HG02885 (cell line): ENCODE data around the gene CD33.
"Not testable (repeated sequence)": the region's sequence is repeated elsewhere in the genome, so short reads cannot be mapped to it uniquely, and the experiment has no call there.

Experiments
- ATAC-seq: cut with Tn5 transposase; IDR thresholded peaks from one replicate; pipeline ENCODE4 v1.9.1; 2021; ENCODE audit warnings: mild to moderate bottlenecking; ENCODE audit not compliant: unreplicated experiment, poor library complexity

The CD33 gene

DNA sequence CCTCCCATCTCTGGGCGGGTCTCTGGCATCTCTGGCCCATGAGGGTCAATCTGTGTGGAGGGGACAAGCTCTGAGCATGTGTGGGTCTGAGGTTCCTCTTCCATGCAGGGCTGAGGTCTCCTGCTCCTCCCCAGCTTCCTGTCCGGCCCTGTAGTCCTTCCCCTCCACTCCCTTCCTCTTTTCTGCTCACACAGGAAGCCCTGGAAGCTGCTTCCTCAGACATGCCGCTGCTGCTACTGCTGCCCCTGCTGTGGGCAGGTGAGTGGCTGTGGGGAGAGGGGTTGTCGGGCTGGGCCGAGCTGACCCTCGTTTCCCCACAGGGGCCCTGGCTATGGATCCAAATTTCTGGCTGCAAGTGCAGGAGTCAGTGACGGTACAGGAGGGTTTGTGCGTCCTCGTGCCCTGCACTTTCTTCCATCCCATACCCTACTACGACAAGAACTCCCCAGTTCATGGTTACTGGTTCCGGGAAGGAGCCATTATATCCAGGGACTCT lies at the start of gene CD33:
Gene CD33 (plus strand): TSS at position 183 of the 496 bp plus-strand sequence. CDS start 39 bp downstream, at position 222.
- not testable (repeated sequence) for ATAC-seq

DNA sequence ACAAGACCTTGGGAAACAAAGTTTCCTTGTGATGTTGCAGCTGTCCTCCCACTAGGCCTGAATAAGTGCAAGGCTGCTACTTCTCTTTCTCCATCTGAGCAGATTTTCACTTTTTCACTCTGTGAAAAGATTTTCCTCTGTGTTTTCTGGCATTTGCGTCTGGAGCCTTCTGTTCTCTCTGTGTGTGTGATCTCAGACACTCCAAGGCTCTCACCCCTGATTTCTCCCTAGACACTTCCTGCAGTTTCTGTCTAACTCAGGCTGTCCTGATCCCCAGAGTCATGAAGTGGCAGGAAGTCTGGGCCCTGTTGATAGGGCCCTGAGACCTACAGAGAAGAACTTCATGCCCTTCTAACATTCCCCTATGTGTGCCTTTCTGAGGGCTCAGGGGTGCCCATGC lies 45.6 kb upstream of the CD33 start:
- ATAC-seq, result no peak

DNA sequence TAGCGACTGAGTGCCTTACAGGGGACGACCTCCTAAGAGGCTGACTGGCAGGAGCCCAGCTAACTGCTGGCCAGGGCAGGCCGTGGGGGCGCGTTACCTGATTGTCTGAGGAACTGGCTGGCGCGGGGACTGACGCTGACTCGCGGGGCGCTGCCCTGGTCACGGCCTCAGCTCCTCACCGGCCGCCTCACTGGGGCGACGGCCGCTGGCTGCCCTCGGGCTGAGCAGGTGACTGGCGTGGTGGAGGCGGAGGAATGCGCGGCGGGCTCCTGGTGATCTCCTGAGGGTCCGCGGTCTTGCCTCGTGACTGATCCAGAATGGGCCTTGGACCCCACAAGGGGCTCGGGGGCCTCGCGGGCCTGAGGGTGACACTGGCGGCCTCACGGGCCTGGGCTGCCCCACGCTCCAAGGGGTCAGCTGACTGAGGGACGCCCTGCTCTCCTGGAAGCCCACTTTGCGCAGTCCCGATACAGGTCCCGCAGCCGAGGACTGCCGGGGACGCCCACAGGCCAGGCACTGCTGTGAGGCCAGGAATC lies 43.4 kb upstream of the CD33 start:
- no peak for ATAC-seq

DNA sequence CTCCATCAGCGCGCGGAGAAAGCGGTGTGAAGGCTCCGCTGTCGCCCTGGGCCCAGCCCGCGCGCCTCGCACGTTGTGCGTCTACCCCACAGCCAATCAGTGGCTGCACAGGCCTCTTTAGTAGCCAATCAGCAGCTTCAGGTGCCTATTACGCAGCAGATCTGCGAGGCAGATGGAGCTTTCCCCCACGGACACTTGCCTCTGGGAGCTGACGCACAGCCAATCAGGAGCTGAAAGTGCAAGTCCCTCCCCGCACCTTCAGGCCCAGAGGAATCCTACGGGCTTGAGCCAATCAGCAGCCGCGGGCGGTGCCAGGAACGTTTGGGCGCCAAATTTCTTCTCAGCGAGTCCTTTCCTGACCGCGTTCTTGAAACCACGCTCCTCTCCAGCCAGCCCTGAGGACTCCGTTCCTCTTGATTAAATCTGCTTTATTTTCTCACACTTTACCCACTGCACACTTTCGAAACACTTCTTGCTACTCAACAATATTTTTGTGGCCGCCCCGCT lies 42.9 kb upstream of the CD33 start:
- ATAC-seq, result no peak

DNA sequence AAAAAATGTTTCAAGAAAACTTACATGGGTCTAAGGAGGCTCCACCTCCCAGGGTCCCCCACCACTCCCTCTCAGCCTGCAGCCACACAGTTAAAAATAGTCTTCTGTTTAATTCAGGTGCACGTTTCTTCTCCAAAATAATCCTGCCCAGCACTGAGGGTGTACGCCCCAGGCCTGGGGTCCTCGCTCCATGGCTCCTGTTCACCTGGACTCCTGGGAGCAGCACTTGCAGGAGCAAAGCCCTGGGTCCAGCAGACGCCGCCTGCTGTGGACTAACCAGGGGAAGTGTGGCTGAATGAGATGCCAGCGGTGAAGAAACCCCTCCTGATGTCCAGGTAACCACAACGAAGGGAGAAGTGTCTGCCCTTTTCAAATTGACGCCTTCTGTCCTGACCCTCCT lies 41.3 kb upstream of the CD33 start:
- ATAC-seq, result no peak

DNA sequence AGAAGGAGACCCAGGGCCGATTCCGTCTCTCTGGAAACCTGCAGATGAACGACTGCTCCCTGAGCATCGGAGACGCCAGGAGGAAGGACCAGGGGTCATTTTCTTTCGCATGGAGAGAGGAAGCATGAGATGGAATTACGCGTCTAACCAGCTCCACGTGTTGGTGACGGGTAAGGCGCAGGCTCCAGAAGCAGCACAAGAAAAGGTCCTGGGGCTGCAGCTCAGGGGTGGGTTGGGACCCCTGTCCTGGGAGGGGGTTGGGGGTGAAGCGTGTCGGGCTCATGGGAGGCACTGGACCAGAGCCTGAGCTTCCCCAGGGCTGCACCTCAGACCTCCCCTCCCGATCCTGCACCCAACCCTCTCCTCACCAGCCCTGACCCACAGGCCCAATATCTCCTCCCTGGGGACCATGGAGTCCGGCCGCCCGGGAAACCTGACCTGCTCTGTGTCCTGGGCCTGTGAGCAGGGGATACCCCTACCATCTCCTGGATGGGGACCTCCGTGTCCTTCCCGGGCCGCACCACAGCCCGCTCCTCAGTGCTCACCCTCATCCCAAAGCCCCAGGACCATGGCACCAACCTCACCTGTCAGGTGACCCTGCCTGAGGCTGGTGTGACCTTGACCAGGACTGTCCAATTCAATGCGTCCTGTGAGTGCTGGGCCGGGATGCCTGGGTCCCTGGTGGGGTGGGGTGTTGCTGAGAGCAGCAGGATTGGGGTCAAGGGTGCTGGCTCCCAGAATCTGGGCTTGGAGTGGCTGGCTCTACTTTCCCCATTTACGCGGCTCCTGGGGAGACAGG lies 39.6 kb upstream of the CD33 start:
- ATAC-seq, result no peak

DNA sequence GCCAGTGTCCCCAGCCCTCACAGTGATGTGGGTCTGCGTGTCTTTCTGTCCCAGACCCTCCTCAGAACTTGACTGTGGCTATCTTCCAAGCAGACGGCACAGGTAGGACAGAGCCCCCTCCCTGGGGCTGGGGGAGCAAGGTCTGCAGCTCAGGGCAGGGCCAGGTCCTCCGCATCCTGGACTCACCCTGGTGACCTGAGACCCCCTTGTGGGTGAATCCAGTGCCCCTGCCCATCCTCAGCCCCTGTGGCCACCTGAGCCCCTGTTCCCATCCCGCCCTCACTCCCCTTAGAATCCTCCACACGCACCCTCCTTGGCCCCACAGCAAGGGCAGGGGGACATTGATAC lies 39.0 kb upstream of the CD33 start:
- no peak for ATAC-seq

DNA sequence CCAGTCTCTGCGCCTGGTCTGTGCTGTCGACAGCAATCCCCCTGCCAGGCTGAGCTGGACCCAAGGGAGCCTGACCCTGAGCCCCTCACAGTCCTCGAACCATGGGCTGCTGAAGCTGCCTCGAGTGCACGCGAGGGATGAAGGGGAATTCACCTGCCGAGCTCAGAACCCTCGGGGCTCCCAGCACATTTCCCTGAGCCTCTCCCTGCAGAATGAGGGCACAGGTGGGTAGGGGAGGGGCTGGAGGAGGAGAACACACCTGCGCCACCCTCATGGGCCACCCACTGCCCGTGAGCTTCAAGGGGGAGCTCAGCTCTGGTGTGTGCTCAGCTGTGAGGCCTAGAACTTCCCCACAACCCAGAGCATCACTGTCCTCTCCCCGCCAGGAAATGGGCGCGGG lies 38.6 kb upstream of the CD33 start:
- no peak for ATAC-seq

DNA sequence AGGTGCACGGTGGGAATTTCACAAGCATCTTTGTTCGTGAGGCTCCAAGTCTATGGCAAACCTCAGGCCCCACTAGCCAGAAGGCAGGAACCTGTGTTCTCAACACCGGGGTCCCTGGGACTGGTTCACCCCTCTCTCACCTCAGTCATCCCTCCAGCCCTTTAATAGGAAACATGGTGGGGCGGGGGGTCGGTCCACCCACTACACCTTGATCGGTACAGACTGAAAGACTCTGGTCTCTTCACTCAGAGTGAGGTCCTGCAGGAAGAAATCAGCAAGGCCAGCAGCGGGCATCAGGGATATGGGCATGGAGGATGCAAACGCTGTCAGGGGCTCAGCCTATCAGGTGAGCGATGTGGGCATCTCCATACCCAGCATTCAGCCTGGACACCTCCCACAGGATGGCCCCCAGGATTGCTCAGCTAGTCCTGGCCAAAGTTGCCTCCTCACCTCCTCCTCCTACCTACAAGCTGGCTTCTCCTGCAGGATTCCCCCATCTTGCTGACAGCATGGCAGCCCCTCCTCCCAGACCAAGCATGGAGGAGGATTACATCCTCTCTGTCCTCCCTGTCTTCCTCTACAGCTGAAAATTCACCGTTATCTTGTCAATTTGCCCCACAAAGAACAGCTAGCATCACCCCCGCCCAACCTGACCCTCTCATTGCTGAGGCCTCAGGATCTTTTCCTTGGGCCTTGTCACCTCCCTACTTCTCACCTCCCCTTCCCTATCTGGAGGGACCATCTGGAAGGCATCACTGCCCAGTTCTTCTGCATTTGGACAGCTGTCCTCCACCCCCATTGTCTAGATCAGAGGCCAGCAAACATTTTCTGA lies 37.3 kb upstream of the CD33 start:
- no peak for ATAC-seq

DNA sequence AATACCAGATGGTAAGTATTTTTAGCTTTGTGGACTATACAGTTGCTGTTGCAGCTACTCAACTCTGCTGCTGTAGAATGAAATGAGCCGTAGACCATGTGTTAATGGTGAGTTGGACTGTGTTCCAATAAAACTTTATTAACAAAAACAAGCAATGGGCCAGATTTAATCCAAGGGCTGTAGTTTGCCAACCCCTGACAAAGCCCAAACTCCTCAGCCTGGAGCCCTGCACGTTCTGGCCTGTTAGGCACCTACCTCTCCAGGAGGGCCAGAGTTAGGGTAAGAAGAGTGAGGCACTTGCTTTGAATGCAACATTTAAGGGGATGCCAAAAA lies 36.7 kb upstream of the CD33 start:
- no peak for ATAC-seq

DNA sequence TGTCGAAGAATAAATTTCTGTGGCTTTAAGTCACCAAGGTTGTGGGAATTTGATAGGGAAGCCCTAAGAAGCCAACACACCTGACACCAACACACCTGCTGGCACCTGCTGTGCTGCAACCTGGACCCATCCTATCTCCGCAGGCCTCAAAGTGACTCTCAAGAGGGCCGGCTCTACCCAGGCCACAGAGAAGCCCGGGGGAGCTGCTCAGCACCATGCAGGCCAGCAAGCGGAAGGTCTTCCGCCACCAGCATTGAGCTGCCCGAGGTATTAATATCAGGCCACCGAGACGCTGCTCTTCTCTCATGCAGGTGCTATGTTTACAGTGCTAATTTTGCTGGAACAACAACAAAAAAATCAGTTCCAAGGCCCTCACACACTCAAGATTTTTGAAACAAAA lies 32.2 kb upstream of the CD33 start:
- no peak for ATAC-seq

DNA sequence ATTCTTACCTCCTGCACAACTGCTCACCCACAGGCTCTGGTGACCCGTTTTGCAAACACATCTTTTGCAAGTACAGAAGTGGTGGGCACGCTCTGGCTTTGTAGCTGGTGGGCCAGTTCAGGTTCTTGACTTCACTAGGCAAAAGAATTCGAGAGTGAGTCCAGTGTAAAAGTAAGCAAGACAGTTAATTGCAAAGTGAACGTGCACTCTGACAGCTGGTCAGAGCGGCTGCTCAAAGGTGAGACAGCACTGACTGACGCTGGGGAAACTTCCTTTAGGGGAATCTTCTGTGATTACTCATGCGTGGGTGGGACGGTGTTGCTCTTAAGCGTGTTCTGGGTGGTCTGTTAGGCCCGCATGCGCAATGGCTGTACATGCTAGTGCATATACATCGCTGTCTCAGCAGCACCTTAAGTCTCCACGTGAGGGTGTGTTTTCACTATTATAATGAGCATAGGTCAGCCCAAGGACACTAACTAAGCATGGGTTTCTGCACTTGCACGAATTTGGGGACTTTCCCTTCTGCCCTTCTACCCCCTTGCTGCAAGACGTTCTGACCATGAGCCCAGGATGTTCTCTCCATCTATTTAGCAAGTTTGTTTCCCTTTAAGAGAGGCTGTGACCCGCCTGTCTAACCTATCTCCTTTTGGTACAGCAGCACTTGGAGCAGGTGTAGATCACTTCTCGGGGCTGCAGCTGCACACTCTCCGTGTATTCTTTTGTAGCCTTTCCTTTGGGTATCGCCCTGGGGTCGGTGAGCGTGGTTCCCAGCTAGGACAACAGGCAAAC lies 30.2 kb upstream of the CD33 start:
- peak; percentile 58 for ATAC-seq

DNA sequence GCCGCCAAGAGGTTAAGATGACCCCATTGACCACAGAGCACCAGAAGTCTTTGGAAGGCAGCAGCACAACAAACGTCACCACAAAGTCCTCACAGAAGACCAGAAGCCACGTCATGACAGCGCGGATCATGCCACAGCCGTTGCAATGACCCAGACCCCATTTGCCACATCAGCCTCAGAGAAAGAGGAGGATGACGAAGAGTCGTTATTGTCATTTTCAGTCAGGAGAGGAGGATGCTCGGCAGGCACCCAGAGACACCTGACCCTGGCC lies 29.6 kb upstream of the CD33 start:
- ATAC-seq, result no peak

DNA sequence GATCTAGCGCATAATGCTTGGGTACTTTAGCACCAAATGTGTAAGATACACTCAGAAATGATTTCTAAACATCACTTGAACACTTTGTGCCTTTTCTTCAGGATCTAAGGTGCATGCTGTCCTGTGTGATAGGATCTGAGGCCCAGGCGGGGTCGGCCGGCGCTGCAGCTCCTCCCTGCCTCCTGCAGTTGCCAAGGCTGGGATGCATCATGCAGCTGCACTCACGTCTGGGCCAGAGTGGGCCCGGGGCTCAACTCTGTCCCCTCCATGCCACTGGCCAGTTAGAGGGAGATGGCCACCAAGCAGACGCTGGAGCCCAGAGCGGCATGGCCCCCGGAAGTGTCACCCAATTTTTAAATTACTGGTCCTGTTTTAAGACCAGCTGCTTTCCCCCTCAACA lies 29.3 kb upstream of the CD33 start:
- no peak for ATAC-seq

DNA sequence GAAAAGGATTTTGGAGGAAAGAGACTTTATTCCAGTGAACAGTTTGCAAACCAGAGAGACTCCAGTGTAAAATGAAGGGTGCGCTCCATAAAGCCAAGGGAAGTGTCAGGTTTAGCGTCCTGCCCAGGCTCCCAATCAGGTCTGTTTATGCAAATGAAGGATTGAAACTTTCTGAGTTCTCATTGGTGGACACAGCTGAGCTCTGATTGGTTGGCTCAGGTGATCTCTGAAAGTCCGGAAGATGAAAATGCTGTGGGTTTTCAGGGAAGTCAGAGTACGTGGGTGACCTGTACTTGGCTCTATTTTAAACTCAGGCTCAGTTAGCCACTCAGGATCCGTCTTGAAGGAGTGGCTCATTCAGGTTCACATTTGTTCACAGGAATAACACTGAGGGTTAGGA lies 28.7 kb upstream of the CD33 start:
- no peak for ATAC-seq

DNA sequence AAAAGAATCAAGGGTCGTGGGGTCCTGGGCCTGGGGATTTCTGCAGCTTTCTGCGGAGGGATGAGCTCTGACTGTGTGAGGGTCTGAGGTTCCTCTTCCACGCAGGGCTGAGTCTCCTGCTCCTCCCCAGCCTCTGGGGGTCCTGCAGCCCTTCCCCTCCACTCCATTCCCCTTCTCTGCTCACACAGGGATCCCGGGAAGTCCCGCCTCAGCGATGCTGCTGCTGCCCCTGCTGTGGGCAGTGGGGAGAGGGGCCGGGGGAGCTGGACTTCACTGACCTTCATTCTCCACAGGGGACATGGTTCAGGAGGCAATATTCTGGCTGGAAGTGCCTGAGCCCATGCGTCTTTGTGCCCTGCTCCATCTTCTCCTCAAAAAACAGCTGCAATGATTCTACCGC lies 26.2 kb upstream of the CD33 start:
- ATAC-seq, result no peak

DNA sequence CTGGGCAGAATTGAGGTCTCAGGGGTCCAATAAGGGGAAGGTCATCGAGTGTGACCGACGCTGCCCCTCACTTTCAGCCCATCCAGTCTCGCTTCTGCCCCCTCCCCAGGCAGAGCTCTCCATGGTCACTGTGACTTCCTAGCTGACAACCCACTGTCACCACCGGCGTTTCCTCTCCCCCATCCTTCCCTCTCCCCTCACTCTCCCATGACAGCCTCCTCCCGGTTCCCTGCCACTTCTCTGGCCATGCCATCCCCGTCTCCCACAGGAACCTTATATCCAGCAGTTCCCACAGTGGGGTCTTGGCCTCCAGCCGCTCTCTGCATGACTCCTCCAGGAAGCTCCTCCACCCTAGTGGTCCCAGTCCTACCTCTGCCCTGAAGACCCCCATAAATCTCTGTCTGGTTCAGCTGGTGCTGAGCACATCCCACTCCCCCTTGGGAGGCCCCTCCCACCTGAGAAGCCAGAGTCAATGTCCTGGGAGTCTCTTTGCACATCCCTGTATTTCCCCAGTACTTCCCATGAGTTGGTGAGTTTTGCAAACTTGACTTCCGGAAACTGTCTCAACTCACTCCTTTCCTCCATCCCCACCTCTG lies 24.7 kb upstream of the CD33 start:
- no peak for ATAC-seq

DNA sequence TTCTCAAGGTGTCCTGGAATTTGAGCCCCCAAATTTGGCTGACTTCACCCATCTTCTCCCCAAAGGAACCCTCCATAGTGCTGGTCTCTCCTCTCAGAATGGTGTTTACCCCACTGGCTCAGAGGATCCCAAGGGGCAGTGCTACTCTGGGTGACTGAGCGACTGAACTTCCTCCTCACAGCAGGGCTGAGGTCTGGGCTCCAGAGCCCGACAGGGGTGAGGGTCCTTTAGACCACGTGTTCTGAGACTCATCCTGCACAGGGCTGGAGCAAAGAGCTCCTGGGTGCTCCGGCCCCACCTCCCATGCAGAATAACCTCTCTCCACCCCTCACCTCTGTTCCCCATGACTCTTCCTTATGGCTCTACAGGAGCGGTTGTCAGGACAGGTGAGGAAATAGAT lies 23.2 kb upstream of the CD33 start:
- ATAC-seq, result no peak

DNA sequence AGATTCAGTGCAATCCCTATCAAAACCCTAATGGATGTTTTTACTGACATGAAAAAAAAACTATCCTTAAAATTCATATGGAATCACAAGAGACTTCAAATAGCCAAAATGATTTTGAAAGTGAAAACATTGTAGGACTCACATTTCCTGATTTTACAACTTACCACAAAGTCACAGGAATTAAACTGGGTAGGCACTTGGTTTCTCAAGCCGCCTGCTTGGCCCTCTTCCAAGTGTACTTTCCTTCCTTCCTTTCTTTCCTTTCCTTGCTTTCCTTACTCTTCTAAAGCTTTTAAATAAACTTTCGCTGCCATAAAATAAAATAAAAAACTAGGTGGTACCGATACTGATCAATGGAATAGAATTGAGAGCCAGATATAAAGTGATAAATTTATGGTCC lies 21.0 kb upstream of the CD33 start:
- no peak for ATAC-seq

DNA sequence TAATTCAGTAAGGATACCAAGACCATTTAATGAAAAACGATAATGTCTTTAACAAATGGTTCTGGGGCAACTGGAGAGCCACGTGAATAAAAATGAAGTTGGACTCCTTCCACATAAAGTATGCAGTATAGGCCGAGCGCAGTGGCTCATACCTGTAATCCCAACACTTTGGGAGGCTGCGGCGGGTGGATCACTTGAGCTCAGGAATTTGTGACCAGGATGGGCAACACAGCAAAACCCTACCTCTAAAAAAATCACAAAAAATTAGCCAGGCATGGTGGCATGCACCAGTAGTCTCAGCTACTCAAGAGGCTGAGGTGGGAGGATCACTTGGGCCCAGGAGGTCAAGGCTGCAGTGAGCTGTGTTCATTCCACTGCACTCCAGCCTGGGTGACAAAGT lies 20.6 kb upstream of the CD33 start:
- ATAC-seq, result no peak
